ENCODE measurements around the gene RHBDF2.
"Not testable (repeated sequence)": the region's sequence is repeated elsewhere in the genome, so short reads cannot be mapped to it uniquely, and the experiment has no call there.

RHBDF2 gene

DNA sequence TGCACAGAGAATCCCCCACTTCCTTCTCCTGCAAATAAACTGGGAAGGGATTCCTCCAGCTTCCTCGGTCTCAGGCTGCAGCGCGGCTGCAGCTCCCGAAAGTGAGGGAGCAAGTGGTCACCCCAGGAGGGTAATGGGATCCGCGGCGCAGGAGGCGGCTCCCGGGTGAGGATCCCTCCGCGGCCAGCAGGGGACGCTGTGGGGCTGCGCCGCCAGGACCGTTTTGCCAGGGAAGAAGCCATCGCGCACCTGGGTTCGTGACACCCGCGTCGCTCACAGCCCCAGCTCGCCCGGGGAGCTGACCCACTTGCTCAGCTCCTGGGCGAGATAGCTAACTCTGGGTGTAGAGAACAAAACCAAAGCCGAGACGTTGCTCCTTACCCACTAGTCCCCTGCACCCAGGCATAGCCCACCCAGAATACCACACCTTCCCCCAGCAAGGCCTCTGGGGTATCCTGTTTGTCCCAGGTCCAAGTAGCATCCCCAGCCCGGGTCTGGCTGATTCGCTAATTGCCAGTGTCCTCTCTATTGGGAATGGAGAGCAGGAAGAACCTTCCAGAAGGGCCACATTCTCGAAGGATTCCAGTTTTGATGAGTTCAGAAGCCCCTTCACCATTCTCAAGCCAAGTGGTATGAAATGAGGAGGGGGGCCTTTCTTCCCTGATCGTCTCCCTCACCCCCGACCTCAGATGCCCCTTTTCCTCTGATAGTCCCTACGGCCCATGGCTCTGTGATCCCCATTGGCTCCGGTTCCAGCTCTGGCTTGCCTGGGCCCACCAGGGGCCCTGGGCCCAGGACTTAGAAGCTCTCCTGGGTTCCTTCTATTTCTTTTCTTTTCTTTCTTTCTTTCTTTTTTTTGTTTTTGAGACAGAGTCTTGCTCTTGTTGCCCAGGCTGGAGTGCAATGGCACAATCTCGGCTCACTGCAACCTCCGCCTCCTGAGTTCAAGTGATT is 22.1 kb upstream of the RHBDF2 start:
- DNase-seq: no peak

DNA sequence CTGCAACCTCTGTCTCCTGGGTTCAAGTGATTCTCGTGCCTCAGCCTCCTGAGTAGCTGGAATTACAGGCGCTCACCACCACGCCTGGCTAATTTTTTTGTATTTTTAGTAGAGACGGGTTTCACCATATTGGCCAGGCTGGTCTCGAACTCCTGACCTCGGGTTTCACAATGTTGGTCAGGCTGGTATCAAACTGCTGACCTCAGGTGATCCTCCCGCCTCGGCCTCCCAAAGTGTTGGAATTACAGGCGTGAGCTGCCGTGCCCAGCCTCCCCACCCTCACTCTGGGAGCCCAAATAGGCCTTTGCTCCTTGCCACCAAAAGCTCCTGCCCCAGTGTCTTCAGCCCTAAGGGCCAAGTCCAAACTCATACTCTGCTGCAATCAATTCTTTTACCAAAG is 20.5 kb upstream of the RHBDF2 start:
- not testable (repeated sequence) for DNase-seq

DNA sequence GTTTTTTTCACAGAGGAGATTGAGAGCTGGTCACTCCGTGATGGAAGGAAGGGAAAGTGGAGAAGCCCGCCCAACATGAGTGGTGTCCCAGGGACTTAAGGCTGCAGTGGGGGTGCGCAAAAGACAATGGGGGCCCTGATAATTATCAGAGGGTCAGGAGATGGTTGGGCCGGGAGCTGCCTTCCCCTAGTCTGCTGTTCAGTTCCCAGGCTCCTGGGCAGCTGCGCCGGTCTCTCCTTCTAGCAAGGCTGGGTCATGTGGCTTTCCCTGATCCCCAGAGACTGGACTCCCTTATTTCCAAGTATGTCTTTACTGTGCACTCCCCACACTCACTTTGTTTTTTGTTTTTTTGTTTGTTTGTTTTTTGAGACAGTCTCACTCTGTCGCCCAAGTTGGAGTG is 20.0 kb upstream of the RHBDF2 start:
- DNase-seq: no peak

DNA sequence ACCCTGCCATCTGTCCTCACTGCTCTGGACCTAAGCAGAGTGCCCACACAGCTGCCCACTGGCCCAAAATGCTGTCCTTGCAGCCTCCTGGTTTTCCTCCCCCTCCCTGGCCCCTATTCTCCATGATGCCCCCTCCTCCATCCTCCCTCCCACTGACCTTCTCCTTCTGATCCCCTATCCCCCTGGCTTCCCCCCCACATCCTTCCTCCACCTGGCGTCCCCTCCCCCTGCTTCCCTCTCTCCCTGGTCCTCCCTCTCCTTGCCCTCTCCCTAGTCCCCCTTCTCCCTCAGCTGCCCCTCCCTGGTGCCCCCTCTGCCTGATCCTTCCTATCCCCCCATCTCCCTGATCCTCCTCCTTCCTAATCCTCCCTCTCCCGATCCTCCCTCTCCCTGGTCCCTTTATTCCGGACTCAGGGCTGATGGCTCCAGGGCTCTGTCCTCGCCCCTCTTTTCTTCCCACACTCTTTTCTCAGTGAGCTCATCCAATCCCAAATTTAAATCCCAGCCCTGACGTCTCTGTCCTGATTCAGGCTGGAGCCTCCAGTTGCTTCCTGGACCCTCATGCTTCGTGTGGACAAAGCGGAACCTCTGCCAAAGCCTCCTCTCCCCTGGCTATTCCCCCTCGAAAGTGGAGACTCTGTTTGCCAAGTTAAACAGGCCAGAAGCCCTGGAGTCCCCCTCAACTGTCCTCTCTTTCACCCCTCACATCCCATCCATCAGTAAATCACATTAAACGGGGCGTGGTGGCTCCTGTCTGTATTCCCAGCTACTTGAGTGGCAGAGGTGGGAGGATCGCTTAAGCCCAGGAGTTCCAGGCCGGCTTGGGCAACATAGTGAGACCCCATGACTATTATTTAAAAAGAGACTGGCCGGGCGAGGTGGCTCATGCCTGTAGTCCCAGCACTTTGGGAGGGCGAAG is 18.1 kb upstream of the RHBDF2 start:
- no peak for DNase-seq

DNA sequence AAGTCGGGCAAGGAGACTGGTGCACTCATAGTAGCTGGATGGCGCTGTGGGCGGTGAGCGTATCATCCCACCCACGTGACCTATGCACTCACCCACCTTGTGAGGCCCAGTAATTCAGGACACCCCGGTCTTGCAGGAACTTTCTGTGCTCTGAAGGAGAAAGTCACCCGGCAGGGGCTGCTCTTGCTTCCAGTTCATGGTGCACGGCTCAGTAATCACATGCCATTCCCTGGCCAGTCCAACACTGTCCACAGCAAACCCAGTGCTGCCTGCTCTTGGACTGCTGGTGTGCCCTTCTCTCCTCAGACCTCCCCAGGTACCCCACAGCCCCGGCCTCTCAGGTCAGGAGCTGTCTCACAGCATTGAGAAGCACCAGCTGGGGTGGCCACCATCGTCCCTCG is 16.4 kb upstream of the RHBDF2 start:
- no peak for DNase-seq

GRCh38 chr17:76515274-76515949 is 14.2 kb upstream of the RHBDF2 start:
- no peak for DNase-seq

DNA sequence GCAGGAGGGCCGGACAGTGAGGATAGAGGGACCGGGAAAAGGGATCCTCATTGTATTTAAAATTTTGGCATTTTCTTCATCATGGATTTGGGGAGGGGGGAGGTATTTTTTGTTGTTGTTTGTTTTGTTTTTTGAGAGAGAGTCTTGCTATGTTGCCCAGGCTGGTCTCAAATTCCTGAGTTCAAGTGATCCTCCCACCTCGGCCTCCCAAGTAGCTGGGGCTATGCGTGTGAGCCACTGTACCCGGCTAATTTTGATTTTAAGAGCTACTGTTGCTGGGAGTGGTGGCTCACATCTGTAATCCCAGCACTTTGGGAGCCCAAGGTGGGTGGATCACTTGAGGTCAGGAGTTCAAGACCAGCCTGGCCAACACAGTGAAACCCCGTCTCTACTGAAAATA is 13.1 kb upstream of the RHBDF2 start:
- not testable (repeated sequence) for DNase-seq

- no peak for DNase-seq
Observed at GRCh38 chr17:76513306-76513692, 12.1 kb upstream of the RHBDF2 start.

DNA sequence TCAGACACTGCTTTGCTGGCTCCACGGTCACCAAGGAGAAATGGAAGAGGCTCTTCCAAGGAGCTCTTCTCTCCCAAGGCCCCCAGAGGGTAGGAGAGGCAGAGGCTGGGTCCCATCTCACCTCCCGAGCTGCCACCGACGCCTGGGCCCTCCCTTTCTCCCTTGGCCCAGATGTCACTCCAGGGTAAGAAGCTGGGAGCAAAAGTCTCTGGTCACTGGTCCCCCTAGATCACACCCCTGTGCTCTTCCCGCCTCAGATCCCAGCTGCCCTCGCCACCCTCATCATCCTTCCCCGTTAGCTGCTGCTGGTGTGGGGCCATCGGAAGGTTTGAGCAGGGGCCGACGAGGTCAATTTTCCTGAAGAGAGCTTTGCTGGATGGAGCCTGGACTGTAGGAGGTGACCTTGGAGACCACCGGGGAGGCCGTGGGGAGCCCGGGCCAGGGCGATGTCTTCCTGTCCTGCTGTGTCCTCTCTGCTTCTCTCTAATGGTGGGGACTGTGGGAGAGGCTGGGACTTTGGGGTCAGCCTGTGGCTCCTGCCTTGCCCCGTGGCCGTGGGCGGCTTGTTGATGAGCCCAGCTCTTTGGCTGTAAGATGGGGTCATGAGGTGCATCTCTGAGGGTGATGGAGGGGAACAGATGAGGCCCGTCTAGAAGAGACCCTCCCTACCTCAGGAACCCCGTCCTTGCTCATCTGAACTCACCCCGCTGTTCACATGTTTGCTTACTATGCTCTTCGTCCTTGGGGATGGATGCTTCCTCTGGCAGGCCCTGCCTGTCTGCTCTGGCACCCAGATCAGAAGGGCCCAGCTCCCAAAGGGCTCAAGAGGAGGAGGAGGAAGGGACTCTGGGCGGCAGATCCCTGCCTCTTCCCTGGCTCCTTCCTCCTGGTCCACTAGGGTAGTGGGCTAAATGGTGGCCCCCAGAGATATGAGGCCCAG is 11.4 kb upstream of the RHBDF2 start:
- DNase-seq: no peak

DNA sequence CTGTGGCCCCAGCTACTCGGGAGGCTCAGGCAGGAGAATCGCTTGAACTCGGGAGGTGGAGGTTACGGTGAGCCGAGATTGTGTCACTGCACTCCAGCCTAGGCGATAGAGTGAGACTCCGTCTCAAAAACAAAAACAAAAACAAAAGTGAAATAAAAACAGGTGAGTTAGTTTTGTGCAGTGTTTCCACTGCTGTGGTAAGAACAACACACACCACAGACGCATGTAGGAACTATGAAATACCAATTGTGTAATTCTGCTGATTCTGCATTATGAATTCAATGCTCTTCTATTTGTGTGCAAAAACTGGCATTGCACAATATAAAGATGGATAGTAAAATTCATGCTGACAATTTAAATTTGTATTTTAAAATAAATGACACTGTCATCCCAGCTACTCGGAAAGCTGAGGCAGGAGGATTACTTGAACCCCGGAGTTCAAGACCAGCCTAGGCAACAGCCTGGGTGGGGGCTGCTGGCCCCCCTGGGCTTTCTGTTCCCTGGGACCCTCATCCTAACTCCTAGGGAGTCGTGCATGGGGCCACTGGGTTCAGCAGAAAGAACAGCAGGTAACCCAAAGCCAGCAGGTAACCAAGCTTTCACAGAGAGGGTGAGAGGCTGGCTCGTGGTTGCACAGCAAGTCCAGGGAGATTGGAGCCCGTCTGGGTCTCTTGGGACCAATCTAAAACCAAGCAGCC is 10.6 kb upstream of the RHBDF2 start:
- no peak for DNase-seq

DNA sequence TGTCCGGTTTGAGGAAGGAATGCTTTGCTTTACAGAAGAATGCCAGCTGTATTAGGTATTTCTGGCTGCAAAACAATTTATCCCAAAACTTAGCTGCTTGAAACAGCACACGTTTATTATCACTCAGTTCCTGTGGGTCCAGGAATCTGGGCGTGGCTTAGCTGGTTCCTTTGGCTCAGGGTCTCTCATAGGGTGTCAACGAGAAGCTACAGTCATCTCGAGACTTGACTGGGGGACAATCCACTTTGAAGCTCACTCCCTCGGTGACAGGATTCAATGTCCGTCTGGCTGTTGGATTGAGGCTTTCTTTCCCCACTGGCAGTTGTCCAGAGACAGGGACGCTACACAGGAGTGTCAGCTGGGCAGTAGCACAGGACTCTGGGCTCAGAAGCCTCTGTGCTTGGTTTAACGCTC is 9.6 kb upstream of the RHBDF2 start:
- no peak for DNase-seq

DNA sequence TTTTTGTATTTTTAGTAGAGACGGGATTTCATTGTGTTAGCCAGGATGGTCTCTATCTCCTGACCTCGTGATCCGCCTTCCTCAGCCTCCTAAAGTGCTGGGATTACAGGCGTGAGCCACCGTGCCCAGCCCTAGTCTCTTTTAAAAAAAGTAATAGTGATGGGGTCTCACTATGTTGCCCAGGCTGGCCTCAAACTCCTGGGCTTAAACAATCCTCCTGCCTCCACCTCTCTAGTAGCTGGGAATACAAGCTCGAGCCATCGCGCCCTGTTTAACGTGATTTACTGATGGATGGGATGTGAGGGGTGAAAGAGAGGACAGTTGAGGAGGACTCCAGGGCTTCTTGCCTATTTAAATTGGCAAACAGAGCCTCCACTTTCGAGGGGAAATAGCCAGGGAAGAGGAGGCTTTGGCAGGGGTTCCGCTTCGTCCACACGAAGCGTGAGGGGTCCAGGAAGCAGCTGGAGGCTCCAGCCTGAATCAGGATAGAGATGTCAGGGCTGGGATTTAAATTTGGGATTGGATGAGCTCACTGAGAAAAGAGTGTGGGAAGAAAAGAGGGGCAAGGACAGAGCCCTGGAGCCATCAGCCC is 7.3 kb upstream of the RHBDF2 start:
- DNase-seq: not testable (repeated sequence)

DNA sequence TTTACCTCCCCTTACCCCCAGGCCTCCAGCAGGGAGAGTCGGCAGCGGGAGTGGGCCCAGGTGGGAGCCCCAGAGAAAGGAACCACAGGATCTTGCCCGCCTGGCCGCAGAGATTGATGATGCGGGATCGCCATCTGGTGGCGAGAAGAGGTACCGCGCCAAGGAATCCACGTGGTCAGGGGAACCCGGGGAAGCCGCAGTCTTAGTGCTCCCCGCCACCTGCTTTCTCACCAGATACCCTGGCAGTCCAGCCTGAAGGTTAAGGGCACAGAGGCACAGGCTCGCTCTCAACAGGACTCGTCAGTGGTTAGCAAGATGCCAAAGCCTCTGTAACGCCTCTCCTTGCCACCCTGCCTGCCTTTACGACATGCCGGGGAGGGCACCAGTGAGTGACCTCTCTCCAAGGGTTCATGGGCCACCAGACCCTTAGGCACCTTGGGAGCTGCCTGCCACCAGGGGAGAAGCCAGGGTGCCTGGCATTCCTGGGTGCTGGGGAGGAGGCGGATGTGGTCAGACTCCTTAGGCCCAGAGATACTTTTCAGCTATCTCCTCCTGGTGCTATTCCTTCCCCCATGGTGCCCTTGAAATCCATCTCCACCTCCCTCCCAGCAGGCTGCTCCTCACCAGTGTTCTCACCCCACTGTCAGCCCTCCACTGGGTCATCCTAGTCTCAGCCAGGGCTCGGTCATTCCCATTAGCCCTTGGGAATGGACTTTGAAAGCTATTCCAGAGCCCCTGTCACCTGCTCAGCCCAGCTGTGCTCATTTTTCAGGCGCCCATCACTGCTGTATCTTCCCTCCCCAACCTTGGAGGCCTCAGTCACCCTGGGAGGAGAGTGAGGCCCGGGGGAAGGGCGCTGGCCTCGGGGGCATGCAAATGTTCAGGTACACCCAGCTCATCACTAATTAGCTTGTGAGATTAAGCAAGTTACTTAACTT is 5.5 kb upstream of the RHBDF2 start:
- DNase-seq: peak; percentile 19

- no peak for DNase-seq
Observed at GRCh38 chr17:76504117-76504516, 2.9 kb upstream of the RHBDF2 start.

GRCh38 chr17:76502341-76503211 is 1.4 kb upstream of the RHBDF2 start:
- DNase-seq: no peak

- no peak for DNase-seq
Observed at GRCh38 chr17:76501827-76502307, 644 bp upstream of the RHBDF2 start.

DNA sequence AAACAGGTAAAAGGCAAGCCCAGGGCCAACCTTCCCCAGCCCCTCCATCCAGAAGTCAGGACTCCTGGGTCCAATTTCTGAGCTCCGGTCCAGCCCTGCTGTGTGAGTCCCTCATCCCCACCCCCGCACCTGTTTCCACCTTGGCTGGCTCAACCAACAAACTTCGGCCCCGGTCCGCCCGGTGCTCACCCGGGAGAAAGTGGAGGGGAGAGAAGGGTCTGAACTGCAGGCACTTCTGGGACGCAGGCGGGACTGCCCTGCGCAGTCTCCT is 541 bp downstream of the RHBDF2 start:
- no peak for DNase-seq

DNA sequence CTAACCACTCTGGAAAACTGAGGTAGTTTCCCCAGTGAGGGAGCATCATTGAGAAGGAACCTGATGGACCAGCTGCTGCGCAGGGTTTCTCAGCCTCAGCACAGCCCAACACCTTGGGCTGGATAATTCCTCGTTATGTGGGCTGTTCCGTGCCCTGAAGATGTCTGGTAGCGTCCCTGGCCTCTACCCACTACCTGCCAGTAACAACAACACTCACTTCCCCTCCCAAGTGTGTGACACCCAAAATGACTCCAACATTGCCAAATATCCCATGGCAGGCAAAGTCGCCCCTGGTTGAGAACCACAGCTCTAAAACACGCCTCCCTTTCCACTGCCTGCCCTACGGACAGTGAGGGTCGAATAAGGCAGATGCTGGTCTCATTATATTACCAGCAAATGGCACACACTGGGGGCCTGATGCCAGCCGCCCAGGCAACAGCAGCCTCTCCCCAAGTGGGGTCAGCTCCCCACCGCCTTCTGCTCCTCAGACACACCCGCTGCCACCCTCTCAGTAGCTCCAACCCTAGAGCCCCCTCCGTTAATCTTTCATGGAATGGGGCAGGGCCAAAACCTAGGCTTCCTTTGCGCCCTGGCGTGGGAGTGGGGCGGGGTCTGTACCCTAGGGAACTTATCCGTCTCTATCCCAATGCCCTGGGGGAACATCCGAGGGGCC is 1.0 kb downstream of the RHBDF2 start:
- no peak for DNase-seq

Data from DMS79 (cell line).